HG03439 (cell line): ENCODE data around the gene PRKCA.

Experiments used
- ATAC-seq: cut with Tn5 transposase; IDR thresholded peaks from one replicate; pipeline ENCODE4 v1.9.1; 2021; ENCODE audit warnings: mild to moderate bottlenecking, moderate library complexity; ENCODE audit not compliant: unreplicated experiment

PRKCA gene

GRCh38 chr17:66809408-66809807 is 507.0 kb downstream of the PRKCA start:
- no peak for ATAC-seq

DNA sequence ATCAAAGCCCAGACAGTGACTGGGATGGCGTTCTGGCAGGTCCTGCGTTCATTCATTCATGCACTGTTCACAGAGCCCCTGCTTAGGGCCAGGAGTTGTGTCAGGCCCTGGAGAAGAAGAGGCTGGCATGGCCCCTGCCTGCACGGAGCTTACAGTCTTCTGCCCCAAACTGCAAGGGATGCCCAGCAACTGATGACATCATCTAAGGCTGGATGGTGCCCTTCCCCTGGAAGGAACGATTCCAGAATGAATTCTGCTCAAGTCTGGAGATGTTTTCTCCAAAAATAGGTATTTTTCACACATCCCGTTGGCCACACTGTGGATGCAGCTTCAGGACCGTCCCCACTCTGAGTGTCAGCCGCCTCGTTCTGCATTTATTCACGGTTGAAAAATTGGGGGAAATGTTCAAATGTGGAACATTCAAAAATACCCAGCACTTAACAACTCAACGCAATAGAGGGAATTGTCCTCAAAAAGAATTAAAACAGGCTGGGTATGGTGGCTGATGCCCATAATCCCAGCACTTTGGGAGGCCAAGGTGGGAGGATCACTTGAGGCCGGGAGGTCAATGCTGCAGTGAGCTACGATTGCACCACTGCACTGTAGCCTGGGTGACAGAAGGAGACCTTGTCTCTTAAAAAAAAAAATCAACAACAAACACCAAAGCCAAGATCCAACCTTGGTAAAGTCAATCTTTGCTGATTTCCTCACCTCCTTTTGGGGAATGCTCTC is 508.7 kb downstream of the PRKCA start:
- no peak for ATAC-seq

DNA sequence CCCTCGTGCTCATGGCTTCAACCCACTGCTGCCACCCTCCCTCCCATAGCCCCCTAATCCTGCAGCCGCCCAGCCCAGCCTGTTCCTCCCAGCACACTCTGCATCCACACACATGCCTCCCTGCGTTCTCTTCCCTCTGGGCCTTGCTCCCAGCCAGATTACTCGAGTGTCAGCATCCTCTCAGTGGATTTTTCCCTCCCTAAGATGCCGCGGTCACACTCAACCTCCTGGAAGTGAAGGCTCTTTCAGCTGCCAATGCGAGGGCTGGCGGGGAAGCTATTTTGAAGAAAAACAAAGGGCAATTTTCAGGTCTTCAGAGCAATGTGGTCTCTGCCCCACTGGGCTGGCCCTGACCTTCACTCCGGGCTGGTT is 509.3 kb downstream of the PRKCA start:
- ATAC-seq = no peak

DNA sequence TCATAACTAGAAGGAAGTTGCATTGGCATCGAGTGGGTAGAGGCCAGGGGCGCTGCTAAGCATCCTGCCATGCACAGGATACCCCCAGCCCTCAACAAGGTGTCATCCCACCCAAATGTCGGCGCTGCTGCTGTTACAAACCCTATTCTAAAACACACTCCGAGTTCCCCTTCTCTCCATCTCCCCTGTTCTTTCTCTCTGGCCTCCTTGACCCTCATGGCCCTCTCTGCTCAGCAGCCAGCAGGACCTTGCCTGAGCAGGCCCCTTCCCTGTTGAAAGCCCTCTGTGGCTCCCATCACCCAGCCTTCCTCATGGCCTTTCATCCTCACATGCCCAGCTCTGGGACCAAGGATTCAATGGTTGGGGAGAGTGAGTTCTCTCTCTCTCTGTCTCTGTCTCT is 510.2 kb downstream of the PRKCA start:
- no peak for ATAC-seq

DNA sequence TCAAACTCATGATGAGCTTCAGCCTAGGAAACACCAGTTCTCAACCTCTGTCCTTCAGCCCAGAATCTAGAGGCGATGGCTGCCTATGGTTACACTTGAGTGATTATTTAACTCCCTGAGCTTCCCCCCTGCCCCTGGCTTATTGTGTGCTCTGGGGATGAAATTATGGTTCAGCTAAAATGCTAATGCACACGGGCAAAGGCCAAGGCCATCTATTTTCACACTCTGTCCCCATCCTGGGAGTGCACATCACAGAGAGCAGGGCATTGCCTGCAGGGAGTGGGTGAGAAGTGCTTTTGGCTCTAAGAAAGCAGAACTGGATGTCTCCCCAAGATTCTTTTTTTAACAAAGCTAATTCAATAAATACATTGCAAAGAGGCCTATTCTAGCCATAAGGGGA is 510.9 kb downstream of the PRKCA start:
- ATAC-seq = no peak

- ATAC-seq = no peak
Observed at GRCh38 chr17:66814026-66814425, 511.6 kb downstream of the PRKCA start.

GRCh38 chr17:66814570-66814969 is 512.2 kb downstream of the PRKCA start:
- ATAC-seq = no peak

DNA sequence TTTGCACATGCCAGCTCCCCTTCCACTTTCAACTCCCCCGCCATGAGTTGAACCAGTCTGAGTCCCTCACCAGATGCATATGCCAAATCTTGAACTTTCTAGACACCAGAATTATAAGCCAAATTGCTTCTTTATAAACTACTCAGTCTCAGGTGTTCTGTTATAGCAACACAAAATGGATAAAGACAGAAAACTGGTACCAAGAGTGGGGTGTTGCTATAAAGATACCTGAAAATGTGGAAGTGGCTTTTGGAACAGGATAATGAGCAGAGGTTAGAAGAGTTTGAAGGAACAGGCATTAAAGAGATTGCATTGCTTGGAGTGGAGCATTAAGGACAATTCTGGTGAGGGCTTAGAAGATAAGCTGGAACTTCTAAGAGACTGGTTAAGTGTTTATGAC is 515.3 kb downstream of the PRKCA start:
- no peak for ATAC-seq

- no peak for ATAC-seq
Observed at GRCh38 chr17:66819466-66819865, 517.1 kb downstream of the PRKCA start.

DNA sequence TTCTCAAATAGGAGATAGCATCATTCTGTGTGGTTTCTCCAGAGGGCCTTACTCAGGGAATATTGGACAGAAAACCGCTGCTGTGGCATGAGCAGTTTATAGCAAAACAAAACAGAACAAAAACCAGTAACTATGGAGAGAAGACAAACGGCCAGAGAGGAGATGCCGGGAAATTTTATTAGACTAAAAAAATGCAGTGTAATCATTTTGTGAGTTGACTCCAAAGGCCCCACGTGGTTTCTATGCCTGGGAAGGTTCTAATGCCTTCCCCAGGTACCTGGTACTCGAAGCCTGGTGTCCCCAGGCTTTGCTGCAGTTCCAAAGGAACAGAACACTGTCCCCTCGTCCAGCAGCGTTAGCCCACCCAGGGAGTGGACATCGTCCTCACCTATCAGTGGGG is 519.6 kb downstream of the PRKCA start:
- ATAC-seq = no peak

- no peak for ATAC-seq
Observed at GRCh38 chr17:66826856-66827255, 524.4 kb downstream of the PRKCA start.

DNA sequence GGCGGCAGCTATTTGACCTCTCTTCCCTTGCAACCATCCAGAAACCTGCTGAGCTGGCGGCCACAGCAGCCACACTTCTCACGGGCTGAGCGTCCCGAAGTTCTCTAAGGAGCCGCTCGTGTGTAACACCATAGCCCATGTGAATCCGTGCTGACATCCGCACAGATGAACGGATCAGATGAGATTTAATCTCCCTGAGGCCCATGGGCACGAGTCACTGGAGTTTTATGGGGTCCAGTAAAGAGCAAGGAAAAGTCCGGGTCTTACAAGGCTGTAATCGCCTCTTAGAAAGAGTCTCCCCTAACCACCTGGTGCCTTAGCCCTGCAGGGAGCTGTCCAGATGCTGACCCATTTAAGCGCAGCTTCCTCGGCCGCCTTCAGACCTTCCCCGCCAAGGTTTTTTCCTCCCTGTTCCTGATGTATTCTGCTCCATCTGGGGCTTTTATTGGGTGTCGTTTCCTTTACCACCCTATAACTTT is 527.0 kb downstream of the PRKCA start:
- ATAC-seq = no peak

DNA sequence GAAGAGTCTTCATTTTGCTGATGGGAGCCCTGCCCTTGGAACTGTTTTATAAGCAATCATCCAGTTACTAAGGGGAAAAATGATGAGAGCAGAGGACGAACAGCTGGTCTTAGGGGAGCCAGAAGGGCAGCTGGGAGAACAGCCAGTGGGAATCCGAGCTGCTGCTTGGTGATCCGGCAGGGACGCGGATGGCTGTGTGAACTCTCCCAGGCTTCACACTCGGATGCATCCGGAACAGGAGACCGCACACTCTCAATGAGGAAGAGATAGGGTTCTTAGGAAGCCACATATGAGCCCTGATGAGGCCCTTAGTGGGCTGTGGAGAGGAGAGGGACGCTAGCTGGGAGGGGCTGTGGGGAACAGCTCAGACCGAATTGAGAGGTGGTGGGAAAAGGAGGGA is 527.5 kb downstream of the PRKCA start:
- ATAC-seq = no peak

DNA sequence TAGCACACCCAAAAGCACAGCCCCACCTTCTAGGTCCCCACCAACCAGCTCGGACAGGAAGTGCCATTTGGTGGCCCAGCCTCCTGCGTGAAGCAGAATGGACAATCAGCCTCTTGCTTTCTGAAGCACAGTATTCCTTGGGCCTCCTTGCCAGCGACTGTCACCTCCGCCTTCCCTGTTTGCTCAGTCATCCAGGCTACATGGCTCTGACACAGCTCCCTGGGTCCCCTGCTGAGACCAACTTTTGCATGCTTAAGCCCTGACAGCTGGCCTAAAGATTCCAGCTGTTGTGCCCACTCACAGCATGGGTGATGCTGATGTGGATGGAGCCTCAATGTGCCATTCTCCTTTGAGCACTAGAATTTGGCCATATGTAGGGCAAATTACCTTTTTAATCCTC is 528.0 kb downstream of the PRKCA start:
- no peak for ATAC-seq

DNA sequence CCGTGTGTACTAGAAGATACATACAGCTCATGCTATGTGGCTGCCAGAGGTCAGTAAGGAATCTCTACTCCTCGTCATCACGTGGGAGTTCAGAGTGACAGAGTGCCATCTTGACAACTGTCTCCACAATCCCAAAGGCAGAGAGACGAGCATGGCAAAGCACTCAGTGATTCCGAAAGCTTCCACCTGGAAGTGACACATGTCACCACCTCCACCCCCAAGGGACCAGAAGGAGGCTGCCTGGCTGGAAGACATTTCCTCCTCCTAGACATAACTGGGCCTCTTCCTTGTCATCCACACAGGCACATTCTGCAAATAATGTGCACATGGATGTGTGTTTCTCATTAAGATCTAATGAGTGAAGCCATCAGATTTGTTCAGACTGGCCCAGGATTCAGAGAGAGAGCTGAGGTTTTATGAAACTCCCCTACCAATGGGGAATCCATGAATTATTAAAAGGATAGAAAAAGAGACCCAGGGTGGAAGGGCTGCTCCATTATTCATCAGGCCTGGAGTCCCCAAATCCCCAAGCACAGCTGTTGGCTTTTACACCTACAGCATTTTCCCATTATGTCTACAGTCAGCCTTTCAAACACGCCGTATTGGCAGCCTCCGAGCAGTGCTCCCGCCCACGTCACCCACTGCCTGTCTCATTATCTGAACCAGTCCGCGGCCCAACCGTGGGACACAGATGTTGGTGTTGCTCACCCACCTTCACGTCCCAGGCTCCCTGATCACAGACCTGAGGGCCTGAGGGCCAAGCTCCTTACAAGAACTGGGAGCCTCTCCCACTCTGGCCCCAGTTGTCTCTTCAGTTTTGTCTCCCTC is 529.2 kb downstream of the PRKCA start:
- no peak for ATAC-seq

GRCh38 chr17:66833201-66833600 is 530.8 kb downstream of the PRKCA start:
- no peak for ATAC-seq

GRCh38 chr17:66834426-66834918 is 532.1 kb downstream of the PRKCA start:
- no peak for ATAC-seq

DNA sequence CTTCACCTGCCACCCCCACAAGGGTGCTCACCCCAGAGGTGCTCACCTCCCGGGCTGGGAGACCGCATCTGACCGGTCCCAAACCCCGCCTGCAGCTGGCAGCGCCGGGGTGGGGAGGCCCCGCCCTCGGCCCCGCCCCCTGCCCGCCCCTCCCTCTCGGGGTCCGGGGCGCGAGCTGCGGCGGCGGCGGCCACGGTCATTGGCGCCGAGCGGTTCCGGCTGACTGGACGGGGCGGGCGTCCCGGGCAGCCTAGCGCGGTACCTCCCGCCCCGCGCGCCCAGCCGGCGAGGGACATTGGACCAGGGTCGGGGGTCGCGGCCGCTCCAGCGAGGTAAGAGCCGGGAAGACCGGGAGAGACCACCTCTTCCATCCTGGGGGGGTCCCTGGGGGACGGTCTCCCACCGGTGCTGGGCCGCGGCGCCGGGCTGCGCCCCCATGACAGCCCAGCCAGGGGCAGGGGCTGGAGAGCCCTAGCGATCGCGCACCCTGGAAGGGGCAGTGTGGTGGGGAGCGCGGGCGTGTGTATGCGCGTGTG is 532.6 kb downstream of the PRKCA start, which contains the start of gene CACNG5:
CACNG5 (plus strand) TSS at position 199 of the 536 bp plus-strand sequence. CDS start 42,216 bp downstream, outside the sequence.
- no peak for ATAC-seq

- ATAC-seq = no peak
Observed at GRCh38 chr17:66835476-66835875, 533.1 kb downstream of the PRKCA start.

DNA sequence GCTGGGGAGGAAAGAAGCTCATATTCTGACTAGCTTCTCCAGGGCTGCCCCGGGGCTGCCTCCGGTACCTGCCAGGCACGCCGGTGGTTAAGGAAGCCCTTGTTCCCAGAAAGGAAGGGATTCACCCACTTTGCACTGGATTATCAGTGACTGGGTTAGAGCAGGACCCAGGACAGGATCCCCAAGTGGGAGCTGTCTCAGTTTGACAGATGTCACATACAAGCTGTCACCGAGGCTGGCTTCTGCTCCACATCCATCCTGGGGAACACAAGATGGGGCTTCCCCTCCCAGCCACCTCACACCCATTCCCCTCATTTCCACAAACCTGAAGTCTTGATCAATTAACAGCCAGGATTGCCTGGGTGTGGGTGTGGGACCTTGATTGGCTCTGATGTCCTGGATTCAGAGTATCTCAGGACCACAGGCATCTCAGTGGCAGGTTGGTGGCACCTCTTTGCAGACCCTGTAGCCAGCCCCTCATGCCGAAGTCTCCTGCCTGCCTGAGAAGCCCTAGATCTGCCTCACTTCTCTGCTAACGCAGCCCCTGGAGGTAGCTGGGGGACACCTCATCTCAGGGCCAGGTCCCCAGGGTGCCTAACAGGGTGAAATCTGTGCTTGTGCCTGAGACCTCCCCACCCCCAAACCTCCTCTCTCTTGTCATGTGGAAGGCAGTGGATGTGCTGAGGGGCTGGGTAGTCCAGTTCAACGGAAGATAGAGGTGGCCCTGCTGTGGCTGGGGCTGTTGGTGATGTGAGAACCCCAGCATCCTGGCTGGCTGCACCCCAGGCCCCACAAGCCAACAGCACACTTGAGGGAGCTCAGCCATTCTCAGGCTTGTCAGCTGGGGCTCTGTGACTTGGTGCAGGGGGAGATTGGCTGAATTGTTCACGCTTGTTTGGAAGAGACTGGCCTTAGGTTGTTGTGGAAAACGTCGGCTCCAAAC is 533.9 kb downstream of the PRKCA start:
- no peak for ATAC-seq

DNA sequence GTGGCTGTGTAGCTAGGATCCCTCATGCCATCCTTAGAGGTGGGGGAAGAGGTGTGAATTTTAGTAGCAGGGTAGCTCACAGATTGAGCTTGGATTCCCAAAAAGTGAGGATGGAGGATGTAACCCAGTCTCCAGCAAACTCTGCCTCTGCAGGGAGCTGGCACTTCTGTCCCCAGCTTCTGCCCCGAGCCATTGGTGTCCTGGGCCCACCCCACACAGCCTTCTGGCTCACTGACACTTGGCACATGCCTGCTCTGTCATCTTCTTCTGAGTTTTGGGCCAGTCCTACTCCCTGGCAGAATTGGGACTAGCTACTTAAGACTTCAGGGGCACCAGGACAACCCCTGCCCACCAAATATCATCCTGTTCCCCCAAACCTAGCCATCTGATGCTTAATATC is 534.8 kb downstream of the PRKCA start:
- ATAC-seq = no peak
